Lower leg skin (tissue), 4 donors: Measurements from ENCODE around the gene EIF2B1. TPM values are rescaled to one million over a fixed set of nuclear protein-coding genes. Genes with fewer than 3 reads are reported as not detected.

Experiments used
- DNase-seq, 2 donors: peaks; one replicate each; pipeline ENCODE4 v3.0.0-alpha.2; 2019; ENCODE audit warnings: low spot score in 2 of 2
- H3K4me3 ChIP-seq: fragments of 200-600 bp; sonication (generic); 2 replicates; pipeline ENCODE4 v1.5.1; 2017; ENCODE audit warnings: mild to moderate bottlenecking, low read depth; ENCODE audit not compliant: poor library complexity, severe bottlenecking
- CTCF ChIP-seq, 3 donors: fragments of 450-650 bp; IDR thresholded peaks; one replicate each; pipeline ENCODE4 v1.5.1; 2016; ENCODE audit warnings: antibody characterized with exemption in 3 of 3, mild to moderate bottlenecking in 3 of 3, moderate library complexity in 2 of 3
- POLR2A ChIP-seq, 2 donors: fragments of 450-650 bp; IDR thresholded peaks; one replicate each; pipeline ENCODE4 v1.6.1; 2016 to 2017; ENCODE audit warnings: antibody characterized with exemption in 2 of 2, mild to moderate bottlenecking in 1 of 2, moderate library complexity in 1 of 2
- WGBS, 2 donors: methylation state at CpG; one replicate each; pipeline ENCODE4 v1.1.5; 2018; 5-methylcytosine and 5-hydroxymethylcytosine counted together
- intact Hi-C: fragments of 100-400 bp; cut with DNase I; formaldehyde crosslinking; loops from one replicate; pipeline ENCODE4 v1.15.0; 2023; ENCODE audit warnings: low total_unique reads
- total RNA-seq, 4 donors: library from RNA; depleted of rRNA; stranded (reverse); fragments of >200 nt; gene quantifications; one replicate each; pipeline ENCODE4 v1.1.0, GENCODE V29; 2016

The EIF2B1 gene
- total RNA-seq, 4 donors from 2014 or later: 131 to 159 (median 146) TPM

GRCh38 chr12:123643911-123644310, 10.4 kb upstream of the EIF2B1 start:
- no peak overlapping the region for H3K4me3 ChIP-seq
- TF ChIP-seq POLR2A (IDR thresholded peaks at IDR 0.05) (no peak), CTCF (IDR thresholded peaks at IDR 0.05) (no peak)
- WGBS, 2 donors: 83 to 90% methylated on average over 7 of the region's 7 CpGs
- no peak for DNase-seq
- intact Hi-C loops: no loop called here

- WGBS, 2 donors: 12 to 15% methylated on average over 19 of the region's 19 CpGs
- TF ChIP-seq CTCF (IDR thresholded peaks at IDR 0.05) (no peak), POLR2A (IDR thresholded peaks at IDR 0.05) (no peak)
- intact Hi-C loops: no loop called here
These were observed 666 bp upstream of the EIF2B1 start for GRCh38 chr12:123634142-123634561.

GRCh38 chr12:123621619-123622530, 11.6 kb downstream of the EIF2B1 start:
- intact Hi-C loops: no loop called here
- WGBS, 2 donors: 75 to 78% methylated on average over 15 of the region's 15 CpGs
- DNase-seq: no peak
- no peak overlapping the region for H3K4me3 ChIP-seq
- TF ChIP-seq CTCF (IDR thresholded peaks at IDR 0.05) (no peak), POLR2A (IDR thresholded peaks at IDR 0.05) (no peak)

More at GRCh38 chr12:123634142-123634561, 666 bp upstream of the EIF2B1 start:
- H3K4me3 ChIP-seq: peak overlapping the region; percentile 84
- no peak for DNase-seq

- no peak for DNase-seq
- intact Hi-C loops: no loop called here
- 68 to 73% methylated on average over 8 of the region's 8 CpGs for WGBS, 2 donors
- no peak for TF ChIP-seq CTCF (IDR thresholded peaks at IDR 0.05)
- no peak for TF ChIP-seq POLR2A (IDR thresholded peaks at IDR 0.05)
- no peak overlapping the region for H3K4me3 ChIP-seq
These were observed 12.4 kb downstream of the EIF2B1 start for GRCh38 chr12:123621101-123621500.

GRCh38 chr12:123617580-123617979, 15.9 kb downstream of the EIF2B1 start:
- no peak overlapping the region for H3K4me3 ChIP-seq
- TF ChIP-seq POLR2A (IDR thresholded peaks at IDR 0.05): no peak
- TF ChIP-seq CTCF (IDR thresholded peaks at IDR 0.05): no peak
- 90 to 93% methylated on average over 13 of the region's 13 CpGs for WGBS, 2 donors
- DNase-seq: no peak
- intact Hi-C loops: no loop called here
